Measurements from ENCODE around the gene PAGR1.
A peak's percentile ranks its signal among the peaks of the same experiment; 100 is the strongest.

- TF ChIP-seq FOS (IDR thresholded peaks at IDR 0.05; ENCODE audit: low read depth, low read length) (no peak), USF2 (IDR thresholded peaks at IDR 0.05; ENCODE audit: low read depth, low read length) (no peak), CTCF (conservative IDR thresholded peaks at IDR 0.05; ENCODE audit: low read depth, low read length) (no peak), MXI1 (IDR thresholded peaks at IDR 0.05; ENCODE audit: borderline replicate concordance, low read depth, low read length) (peak; percentile 10; the same call in 1 of the 2 replicates), RAD21 (IDR thresholded peaks at IDR 0.05; ENCODE audit: low read length) (no peak), POLR2A (IDR thresholded peaks at IDR 0.05; ENCODE audit: low read depth, low read length) (no peak), RFX5 (IDR thresholded peaks at IDR 0.05; ENCODE audit: low read depth, low read length) (no peak), BHLHE40 (IDR thresholded peaks at IDR 0.05; ENCODE audit: low read depth, low read length) (peak; percentile 76), RCOR1 (IDR thresholded peaks at IDR 0.05; ENCODE audit: insufficient replicate concordance, low read length) (no peak)
Observed at GRCh38 chr16:29815032-29815721, 775 bp upstream of the PAGR1 start.
